Ovary (tissue), 9 donors: Measurements from ENCODE around the gene PIP5K1B. TPM values are rescaled to one million over a fixed set of nuclear protein-coding genes. Genes with fewer than 3 reads are reported as not detected.

Experiments used
- DNase-seq, 5 donors: peaks; one replicate each; pipeline ENCODE4 v3.0.0-alpha.2; 2019 to 2020
- H3K27ac ChIP-seq, 2 donors: fragments of 200-600 bp; one replicate each; pipeline versions ENCODE4 v1.5.1 to v1.8.0; 2019 to 2022
- H3K27me3 ChIP-seq: fragments of 200-600 bp; one replicate; pipeline ENCODE4 v1.8.0; 2022
- H3K36me3 ChIP-seq: fragments of 200-600 bp; sonication (generic); one replicate; pipeline ENCODE4 v1.5.1; 2019
- H3K4me1 ChIP-seq: one replicate; pipeline ENCODE4 v1.8.1; 2013; ENCODE audit warnings: mild to moderate bottlenecking, moderate library complexity; ENCODE audit not compliant: insufficient read depth
- H3K4me3 ChIP-seq: fragments of 200-600 bp; sonication (generic); one replicate; pipeline ENCODE4 v1.5.1; 2017
- H3K9me3 ChIP-seq, 2 donors: fragments of 200-600 bp in 1 of 2; sonication (generic) in 1 of 2; one replicate each; pipeline versions ENCODE4 v1.5.1 to v1.8.1; 2013 to 2019; ENCODE audit warnings: mild to moderate bottlenecking in 1 of 2, moderate library complexity in 1 of 2
- EP300 ChIP-seq: sonication (generic); formaldehyde crosslinking; IDR thresholded peaks from one replicate; pipeline ENCODE4 v1.6.1; 2017; ENCODE audit warnings: antibody characterized with exemption
- POLR2A ChIP-seq: fragments of 450-650 bp; IDR thresholded peaks from one replicate; pipeline ENCODE4 v1.6.1; 2017; ENCODE audit warnings: antibody characterized with exemption, mild to moderate bottlenecking, moderate library complexity
- WGBS, 3 donors: extraction: QIAGEN DNeasy Blood & Tissue Kit in 1 of 3; methylation state at CpG; one replicate each; pipeline versions ENCODE4 v1.1.5 to v1.1.7; 2013 to 2017; 5-methylcytosine and 5-hydroxymethylcytosine counted together
- intact Hi-C, 4 donors: fragments of 100-400 bp; cut with DNase I; formaldehyde crosslinking; loops; one replicate each; pipeline versions ENCODE4 v1.11.0 to v1.15.1; 2022 to 2023
- polyA plus RNA-seq, 2 donors: library from polyadenylated mRNA; stranded (reverse); fragments of 200-250 nt in 1 of 2; fragments of 350-450 nt in 1 of 2; fragmentation: Illumina TruSeq in 1 of 2; extraction: RNeasy Lipid Tissue Mini Kit (QIAGEN cat#74804) in 1 of 2; gene quantifications; one replicate each; pipeline ENCODE4 v1.2.3, GENCODE V29; 2013 to 2014
- total RNA-seq, 7 donors: library from RNA; depleted of rRNA in 2 of 7; stranded (reverse); fragments of >200 nt in 2 of 7; fragmentation: NEBNext Ultra II Directional in 3 of 7; extraction: Animal tissue kit (Norgen Biotek cat#: 25700) in 3 of 7; gene quantifications; one replicate each; pipeline versions ENCODE4 v1.1.0 to v1.2.4, GENCODE V29; 2016 to 2023
- TF ChIP-seq, protein P1 (sequence below), 3 donors: fragments of 450-650 bp in 2 of 3; fragments of 200-600 bp in 1 of 3; IDR thresholded peaks; one replicate each; pipeline versions ENCODE4 v1.5.1 to v1.8.0; 2016 to 2022; ENCODE audit warnings: antibody characterized with exemption in 3 of 3, mild to moderate bottlenecking in 1 of 3
- donor health status: DM: no; HTN: no; CAD: no; lungs with moderate emphysema.
- donor health status: DM: no; HTN: no; CAD: no.
- donor health status: Bipolar disorder and iron deficiency.
- donor health status: DM: yes; HTN: yes; CAD: no.
- donor health status: DM: no; HTN: no; CAD: no.
- donor health status: DM: yes; HTN: yes; CAD: no.

The PIP5K1B gene
- total and polyA plus RNA-seq, 9 donors, result 0.36 to 3.4 (median 1.0) TPM

DNA sequence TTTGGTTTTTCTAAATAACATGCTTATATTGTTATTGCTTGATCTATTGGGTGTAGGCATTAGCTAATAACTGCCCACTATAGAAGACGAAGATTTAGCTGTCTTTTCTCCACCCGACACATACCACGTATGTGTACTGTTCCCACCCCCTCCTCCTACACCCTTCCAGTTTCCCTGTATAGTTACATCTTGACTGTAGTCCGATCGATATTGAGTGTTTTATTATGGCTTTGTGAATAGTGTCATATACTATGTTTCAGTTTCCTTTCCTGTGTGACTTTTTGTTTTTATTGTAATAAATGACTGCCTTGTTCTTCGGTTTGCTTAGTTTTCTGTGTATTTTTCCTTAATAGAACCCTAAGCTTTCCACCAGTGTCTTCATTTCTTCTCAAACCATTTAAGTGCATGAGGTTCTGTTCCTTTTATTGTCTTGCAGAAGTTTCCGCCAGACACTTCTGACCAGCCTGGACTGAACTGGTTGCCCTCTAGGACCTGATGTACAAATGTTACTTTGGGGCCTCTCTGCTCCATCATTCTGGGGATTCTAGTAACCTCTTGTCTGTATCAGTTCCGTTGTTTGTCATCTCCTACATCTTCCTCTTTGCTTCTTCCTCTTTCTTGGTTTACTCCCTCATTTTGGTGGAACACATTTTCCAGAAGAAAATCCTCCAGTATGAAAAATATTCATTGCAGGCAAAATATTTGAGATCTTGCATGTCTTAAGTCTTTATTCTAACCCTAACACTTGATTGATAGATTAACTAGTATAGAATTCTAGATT is 247.0 kb downstream of the PIP5K1B start:
- no peaks in the 10 kb centered on the region for H3K27me3 ChIP-seq
- H3K4me1 ChIP-seq, result no peaks in the 10 kb centered on the region
- intact Hi-C loops, result loop anchor here in 1 of 4 donors (10.0 kb wide), 1 partner anchor 367 kb away; no protein-coding TSS in a partner anchor
- 84 to 91% (median 90%) methylated on average over 8 of the region's 8 CpGs for WGBS, 3 donors
- no peak overlapping the region for H3K27ac ChIP-seq
- DNase-seq, result no peak
- TF ChIP-seq EP300, result no peak
- no peak for TF ChIP-seq POLR2A
- TF ChIP-seq, protein P1, sequence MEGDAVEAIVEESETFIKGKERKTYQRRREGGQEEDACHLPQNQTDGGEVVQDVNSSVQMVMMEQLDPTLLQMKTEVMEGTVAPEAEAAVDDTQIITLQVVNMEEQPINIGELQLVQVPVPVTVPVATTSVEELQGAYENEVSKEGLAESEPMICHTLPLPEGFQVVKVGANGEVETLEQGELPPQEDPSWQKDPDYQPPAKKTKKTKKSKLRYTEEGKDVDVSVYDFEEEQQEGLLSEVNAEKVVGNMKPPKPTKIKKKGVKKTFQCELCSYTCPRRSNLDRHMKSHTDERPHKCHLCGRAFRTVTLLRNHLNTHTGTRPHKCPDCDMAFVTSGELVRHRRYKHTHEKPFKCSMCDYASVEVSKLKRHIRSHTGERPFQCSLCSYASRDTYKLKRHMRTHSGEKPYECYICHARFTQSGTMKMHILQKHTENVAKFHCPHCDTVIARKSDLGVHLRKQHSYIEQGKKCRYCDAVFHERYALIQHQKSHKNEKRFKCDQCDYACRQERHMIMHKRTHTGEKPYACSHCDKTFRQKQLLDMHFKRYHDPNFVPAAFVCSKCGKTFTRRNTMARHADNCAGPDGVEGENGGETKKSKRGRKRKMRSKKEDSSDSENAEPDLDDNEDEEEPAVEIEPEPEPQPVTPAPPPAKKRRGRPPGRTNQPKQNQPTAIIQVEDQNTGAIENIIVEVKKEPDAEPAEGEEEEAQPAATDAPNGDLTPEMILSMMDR (IDR thresholded peaks at IDR 0.05), result no peak
- no peaks in the 10 kb centered on the region for H3K9me3 ChIP-seq
- no peaks in the 10 kb centered on the region for H3K36me3 ChIP-seq
- no peak overlapping the region for H3K4me3 ChIP-seq

DNA sequence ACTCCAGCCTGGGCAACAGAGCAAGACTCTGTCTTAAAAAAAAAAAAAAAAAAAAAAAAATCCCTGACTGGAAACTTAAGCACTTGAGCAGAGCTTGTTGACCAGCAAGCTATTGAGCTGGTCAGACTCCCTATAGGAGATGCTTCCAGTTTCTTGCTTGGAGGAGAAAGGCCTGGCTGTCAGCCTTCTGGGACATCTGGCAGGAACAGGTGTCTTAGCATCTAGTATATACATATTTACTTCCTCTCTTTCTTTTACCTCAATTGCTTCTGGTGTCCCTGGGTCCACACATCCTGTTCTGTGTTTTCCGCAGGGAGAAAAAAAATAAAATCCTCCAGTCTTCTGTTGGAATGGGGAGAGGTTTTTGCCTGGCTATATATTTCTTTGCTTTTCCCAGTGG is 248.7 kb downstream of the PIP5K1B start:
- TF ChIP-seq, protein P1 (IDR thresholded peaks at IDR 0.05), result no peak
- no peak for TF ChIP-seq EP300
- 76 to 93% (median 85%) methylated on average over 1 of the region's 1 CpG for WGBS, 3 donors
- intact Hi-C loops, result loop anchor here in 1 of 4 donors (10.0 kb wide), 1 partner anchor 369 kb away; no protein-coding TSS in a partner anchor

DNA sequence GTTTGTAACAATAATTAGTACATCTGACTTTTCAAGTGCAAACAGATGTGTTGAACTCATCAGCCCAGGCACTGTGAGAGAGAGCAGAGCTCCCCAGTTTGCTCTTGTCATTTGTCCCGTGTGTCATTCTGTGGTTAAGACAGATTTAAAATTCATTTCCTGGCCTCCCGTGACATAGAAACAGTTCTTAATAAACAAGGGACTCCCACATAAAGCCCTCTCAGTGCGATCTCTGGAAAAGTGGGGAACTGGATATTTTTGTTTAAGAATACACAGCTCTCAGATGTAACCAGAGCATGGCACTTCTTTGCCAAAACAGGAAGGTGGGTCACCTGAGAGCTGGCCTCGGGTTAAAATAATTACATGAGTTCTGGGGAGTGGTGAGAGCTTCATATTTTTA is 250.3 kb downstream of the PIP5K1B start:
- WGBS, 3 donors, result 4 to 20% (median 9%) methylated on average over 4 of the region's 4 CpGs
- TF ChIP-seq EP300 (no peak), POLR2A (no peak)
- TF ChIP-seq, protein P1 (IDR thresholded peaks at IDR 0.05), result no peak
- Histone ChIP-seq H3K4me3 (no peak overlapping the region), H3K9me3 (no peaks in the 10 kb centered on the region), H3K4me1 (no peaks in the 10 kb centered on the region), H3K27ac (no peak overlapping the region), H3K27me3 (no peaks in the 10 kb centered on the region), H3K36me3 (no peaks in the 10 kb centered on the region)
- intact Hi-C loops, result loop anchor here in 1 of 4 donors (10.0 kb wide), 1 partner anchor 371 kb away; no protein-coding TSS in a partner anchor
- DNase-seq, result no peak

More for the DNA sequence above, 248.7 kb downstream of the PIP5K1B start:
- H3K9me3 ChIP-seq, result no peaks in the 10 kb centered on the region
- no peak for DNase-seq
- H3K36me3 ChIP-seq, result no peaks in the 10 kb centered on the region
- H3K27me3 ChIP-seq, result no peaks in the 10 kb centered on the region
- H3K4me1 ChIP-seq, result no peaks in the 10 kb centered on the region
- H3K27ac ChIP-seq, result no peak overlapping the region
- no peak overlapping the region for H3K4me3 ChIP-seq

DNA sequence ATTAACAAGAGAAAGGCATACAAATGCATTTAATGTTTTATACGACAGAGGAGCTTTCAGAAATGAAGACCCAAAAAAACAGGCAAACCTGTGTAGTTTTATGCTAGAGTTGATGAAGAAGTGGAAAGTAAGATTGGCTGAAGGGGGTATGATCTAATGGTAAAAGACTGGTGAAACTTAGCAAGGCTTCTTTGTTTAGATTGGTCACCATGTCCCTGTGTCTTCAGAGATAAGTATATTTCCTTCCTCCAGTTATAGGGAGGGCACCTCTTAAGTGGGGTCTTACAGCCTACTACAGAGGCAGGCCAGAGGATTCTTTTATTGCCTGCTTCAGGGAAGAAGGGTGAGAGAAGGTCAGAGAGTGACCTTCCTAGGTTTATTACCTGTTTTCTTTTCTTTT is 252.4 kb downstream of the PIP5K1B start:
- WGBS, 3 donors, result 85 to 95% (median 88%) methylated on average over 1 of the region's 1 CpG

More for the DNA sequence above, 252.4 kb downstream of the PIP5K1B start:
- no peak for TF ChIP-seq EP300
- TF ChIP-seq POLR2A, result no peak
- TF ChIP-seq, protein P1 (IDR thresholded peaks at IDR 0.05), result no peak
- Histone ChIP-seq H3K27ac (no peak overlapping the region), H3K9me3 (no peaks in the 10 kb centered on the region), H3K36me3 (no peaks in the 10 kb centered on the region), H3K4me1 (no peaks in the 10 kb centered on the region), H3K4me3 (no peak overlapping the region), H3K27me3 (no peaks in the 10 kb centered on the region)
- no peak for DNase-seq
- intact Hi-C loops, result loop anchor here in 1 of 4 donors (10.0 kb wide), 1 partner anchor 373 kb away; no protein-coding TSS in a partner anchor
